Activated CD4-positive, CD25-positive, alpha-beta regulatory T cell treated with anti-CD3 and anti-CD28 coated beads, Interleukin-2, amount 50 U/mL, for 72 hours (primary cell): ENCODE data around the gene SPATA46.

Experiments used
- DNase-seq: peaks from one replicate; pipeline ENCODE4 v3.0.0; 2021

Gene SPATA46

GRCh38 chr1:162351246-162351842, 25.3 kb downstream of the SPATA46 start:
- no peak for DNase-seq

GRCh38 chr1:162349635-162350330, 26.9 kb downstream of the SPATA46 start:
- DNase-seq: no peak

GRCh38 chr1:162347281-162347680, 29.4 kb downstream of the SPATA46 start:
- no peak for DNase-seq

- no peak for DNase-seq
Observed at GRCh38 chr1:162343470-162343869, 33.2 kb downstream of the SPATA46 start.

GRCh38 chr1:162342452-162342983, 34.1 kb downstream of the SPATA46 start:
- DNase-seq: no peak

- DNase-seq: no peak
Observed at GRCh38 chr1:162336621-162337285, 39.9 kb downstream of the SPATA46 start.

- no peak for DNase-seq
Observed at GRCh38 chr1:162335126-162335525, 41.5 kb downstream of the SPATA46 start.

GRCh38 chr1:162333991-162334390, 42.7 kb downstream of the SPATA46 start:
- DNase-seq: no peak

GRCh38 chr1:162329826-162330225, 46.8 kb downstream of the SPATA46 start:
- DNase-seq: no peak

- no peak for DNase-seq
Observed at GRCh38 chr1:162328512-162328911, 48.1 kb downstream of the SPATA46 start.

GRCh38 chr1:162327788-162328165, 48.9 kb downstream of the SPATA46 start:
- DNase-seq: no peak

GRCh38 chr1:162327144-162327787, 49.4 kb downstream of the SPATA46 start:
- no peak for DNase-seq

- no peak for DNase-seq
Observed at GRCh38 chr1:162326559-162326958, 50.1 kb downstream of the SPATA46 start.

- DNase-seq: no peak
Observed at GRCh38 chr1:162324396-162324795, 52.3 kb downstream of the SPATA46 start.
